Neural crest cell (in vitro differentiated cells): Measurements from ENCODE around the gene DHPS. TPM values are rescaled to one million over a fixed set of nuclear protein-coding genes. Genes with fewer than 3 reads are reported as not detected.

Source experiments
- DNase-seq: peaks from one replicate; pipeline ENCODE4 v3.0.0; 2021; ENCODE audit warnings: low read depth, mixed read lengths, low spot score
- H3K27ac Mint-ChIP-seq: one replicate; pipeline ENCODE4 v1.8.0; 2021; ENCODE audit warnings: mild to moderate bottlenecking, mixed read lengths; ENCODE audit not compliant: unreplicated experiment
- H3K27me3 Mint-ChIP-seq: 2 replicates; pipeline ENCODE4 v1.8.0; 2021; ENCODE audit warnings: low read depth, mild to moderate bottlenecking, mixed read lengths
- H3K36me3 Mint-ChIP-seq: 2 replicates; pipeline ENCODE4 v1.8.0; 2021; ENCODE audit warnings: low read depth, mild to moderate bottlenecking, mixed read lengths
- H3K4me1 Mint-ChIP-seq: 2 replicates; pipeline ENCODE4 v1.8.0; 2021; ENCODE audit warnings: mixed read lengths
- H3K4me3 Mint-ChIP-seq: one replicate; pipeline ENCODE4 v1.8.0; 2021; ENCODE audit warnings: mild to moderate bottlenecking, mixed read lengths
- H3K9me3 Mint-ChIP-seq: 2 replicates; pipeline ENCODE4 v1.8.0; 2021; ENCODE audit warnings: mixed read lengths
- total RNA-seq: library from RNA; stranded (reverse); gene quantifications from 2 replicates; pipeline ENCODE4 v1.2.1, GENCODE V29; 2021
- TF ChIP-seq, protein P1 (sequence below): fragments of 200-600 bp; sonication (generic); conservative IDR thresholded peaks from 2 replicates; pipeline ENCODE4 v1.5.0; 2021; ENCODE audit warnings: antibody characterized with exemption, mild to moderate bottlenecking

DHPS gene
- total RNA-seq, 1 donor from 2014 or later: 106 TPM

DNA sequence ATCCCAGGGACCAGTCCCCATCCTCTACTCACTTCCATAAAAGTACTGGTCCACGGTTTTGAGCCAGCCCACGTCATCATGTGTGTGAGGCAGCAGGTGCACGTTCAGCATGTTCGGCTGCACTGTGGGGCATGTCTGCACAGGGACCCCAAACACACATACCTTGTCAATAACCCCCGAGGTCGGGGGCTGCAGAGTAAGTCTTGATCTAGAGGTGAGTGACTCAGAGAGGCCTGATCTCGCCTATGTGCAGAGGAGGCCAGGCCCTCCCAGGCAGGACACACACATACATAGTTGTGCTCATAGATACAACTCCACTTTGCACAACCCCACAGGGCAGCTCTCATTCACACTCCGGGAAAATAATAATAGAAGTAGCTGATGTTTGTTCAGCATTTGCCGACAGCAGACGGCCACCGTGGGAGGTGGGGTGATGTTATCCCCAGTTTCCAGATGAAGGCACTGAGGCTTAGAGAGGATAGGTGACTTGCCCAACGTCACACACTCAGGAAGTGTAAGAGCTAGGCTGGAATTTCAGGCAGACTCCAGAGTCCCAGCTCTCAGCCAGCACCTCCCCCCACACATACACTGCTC lies 15.9 kb downstream of the DHPS start:
- DNase-seq: no peak
- peak overlapping the region; percentile 98 for H3K4me3 Mint-ChIP-seq
- peak overlapping the region; percentile 88 for H3K27ac Mint-ChIP-seq
- peaks cover 44% of the 10 kb centered on the region for H3K4me1 Mint-ChIP-seq
- H3K27me3 Mint-ChIP-seq: no peaks in the 10 kb centered on the region
- no peaks in the 10 kb centered on the region for H3K9me3 Mint-ChIP-seq
- TF ChIP-seq, protein P1, sequence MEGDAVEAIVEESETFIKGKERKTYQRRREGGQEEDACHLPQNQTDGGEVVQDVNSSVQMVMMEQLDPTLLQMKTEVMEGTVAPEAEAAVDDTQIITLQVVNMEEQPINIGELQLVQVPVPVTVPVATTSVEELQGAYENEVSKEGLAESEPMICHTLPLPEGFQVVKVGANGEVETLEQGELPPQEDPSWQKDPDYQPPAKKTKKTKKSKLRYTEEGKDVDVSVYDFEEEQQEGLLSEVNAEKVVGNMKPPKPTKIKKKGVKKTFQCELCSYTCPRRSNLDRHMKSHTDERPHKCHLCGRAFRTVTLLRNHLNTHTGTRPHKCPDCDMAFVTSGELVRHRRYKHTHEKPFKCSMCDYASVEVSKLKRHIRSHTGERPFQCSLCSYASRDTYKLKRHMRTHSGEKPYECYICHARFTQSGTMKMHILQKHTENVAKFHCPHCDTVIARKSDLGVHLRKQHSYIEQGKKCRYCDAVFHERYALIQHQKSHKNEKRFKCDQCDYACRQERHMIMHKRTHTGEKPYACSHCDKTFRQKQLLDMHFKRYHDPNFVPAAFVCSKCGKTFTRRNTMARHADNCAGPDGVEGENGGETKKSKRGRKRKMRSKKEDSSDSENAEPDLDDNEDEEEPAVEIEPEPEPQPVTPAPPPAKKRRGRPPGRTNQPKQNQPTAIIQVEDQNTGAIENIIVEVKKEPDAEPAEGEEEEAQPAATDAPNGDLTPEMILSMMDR: no peak
- H3K36me3 Mint-ChIP-seq: no peaks in the 10 kb centered on the region

DNA sequence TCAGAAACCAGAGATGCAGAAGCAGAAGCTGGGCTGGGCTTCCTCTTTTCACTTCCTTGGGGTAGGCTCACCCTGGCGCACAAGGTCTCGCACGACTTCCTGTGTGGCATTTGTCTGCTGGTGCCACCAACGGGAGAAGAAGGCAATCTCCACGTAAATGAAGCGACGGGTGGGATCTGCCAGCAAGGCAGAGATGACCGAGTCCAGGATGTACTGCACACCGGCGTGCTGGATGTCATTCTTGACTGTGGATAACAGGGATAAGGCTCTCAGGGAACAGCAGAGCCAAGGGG lies 16.5 kb downstream of the DHPS start:
- H3K4me3 Mint-ChIP-seq: peak overlapping the region; percentile 78
- H3K36me3 Mint-ChIP-seq: no peaks in the 10 kb centered on the region
- H3K27me3 Mint-ChIP-seq: no peaks in the 10 kb centered on the region
- H3K27ac Mint-ChIP-seq: no peak overlapping the region
- no peaks in the 10 kb centered on the region for H3K9me3 Mint-ChIP-seq
- DNase-seq: no peak
- TF ChIP-seq, protein P1: no peak
- peaks cover 41% of the 10 kb centered on the region for H3K4me1 Mint-ChIP-seq

GRCh38 chr19:12664406-12665280 lies 17.0 kb downstream of the DHPS start:
- Mint-ChIP-seq H3K27ac (no peak overlapping the region), H3K9me3 (no peaks in the 10 kb centered on the region), H3K4me1 (peaks cover 36% of the 10 kb centered on the region), H3K27me3 (no peaks in the 10 kb centered on the region), H3K36me3 (peaks cover 3% of the 10 kb centered on the region), H3K4me3 (peak overlapping the region; percentile 78)
- TF ChIP-seq, protein P1: no peak
- DNase-seq: no peak

GRCh38 chr19:12660980-12661379 lies 20.7 kb downstream of the DHPS start:
- Mint-ChIP-seq H3K9me3 (no peaks in the 10 kb centered on the region), H3K4me1 (peaks cover 4% of the 10 kb centered on the region), H3K36me3 (peaks cover 7% of the 10 kb centered on the region), H3K27me3 (no peaks in the 10 kb centered on the region), H3K4me3 (no peak overlapping the region), H3K27ac (no peak overlapping the region)
- DNase-seq: no peak
- TF ChIP-seq, protein P1: no peak

- H3K27ac Mint-ChIP-seq: no peak overlapping the region
- TF ChIP-seq, protein P1: no peak
- no peaks in the 10 kb centered on the region for H3K9me3 Mint-ChIP-seq
- no peaks in the 10 kb centered on the region for H3K4me1 Mint-ChIP-seq
- no peak for DNase-seq
- no peaks in the 10 kb centered on the region for H3K27me3 Mint-ChIP-seq
- peaks cover 16% of the 10 kb centered on the region for H3K36me3 Mint-ChIP-seq
- no peak overlapping the region for H3K4me3 Mint-ChIP-seq
These were observed 23.7 kb downstream of the DHPS start for GRCh38 chr19:12657966-12658365.
